CD14-positive monocyte (primary cell): ENCODE results near the gene GPSM1. TPM values are rescaled to one million over a fixed set of nuclear protein-coding genes. Genes with fewer than 3 reads are reported as not detected.

Experiments
- DNase-seq, 3 donors: peaks; one replicate each; pipeline ENCODE4 v3.0.0-alpha.2; 2011 to 2022
- H2AFZ ChIP-seq: 2 replicates; pipeline ENCODE4 v1.6.0; 2012; ENCODE audit warnings: mild to moderate bottlenecking, low read depth, low read length, inconsistent platforms; ENCODE audit not compliant: insufficient read depth, poor library complexity, severe bottlenecking
- H3K27ac ChIP-seq, 2 donors: 1 replicate in 1 of 2; 2 replicates in 1 of 2; pipeline ENCODE4 v1.5.1; 2012 to 2013; ENCODE audit warnings: low read length in 2 of 2, control low read depth in 1 of 2, inconsistent platforms in 1 of 2, low read depth in 1 of 2, mild to moderate bottlenecking in 1 of 2
- H3K27me3 ChIP-seq, 2 donors: one replicate each; pipeline versions ENCODE4 v1.6.0 to v1.6.1; 2011 to 2013; ENCODE audit warnings: low read length in 2 of 2; ENCODE audit not compliant: control insufficient read depth in 2 of 2, insufficient read depth in 2 of 2
- H3K36me3 ChIP-seq, 2 donors: replicated peaks in 1 of 2; 1 replicate in 1 of 2; 2 replicates in 1 of 2; pipeline versions ENCODE4 v1.5.1 to v1.6.1; 2012 to 2013; ENCODE audit warnings: low read length in 2 of 2, control low read depth in 1 of 2, inconsistent platforms in 1 of 2, mild to moderate bottlenecking in 1 of 2; ENCODE audit not compliant: insufficient read depth in 2 of 2, control insufficient read depth in 1 of 2
- H3K4me1 ChIP-seq, 2 donors: 1 replicate in 1 of 2; 2 replicates in 1 of 2; pipeline versions ENCODE4 v1.5.1 to v1.6.1; 2012 to 2013; ENCODE audit warnings: low read length in 2 of 2, control low read depth in 1 of 2, inconsistent platforms in 1 of 2, mild to moderate bottlenecking in 1 of 2, moderate library complexity in 1 of 2; ENCODE audit not compliant: insufficient read depth in 2 of 2, control insufficient read depth in 1 of 2
- H3K4me2 ChIP-seq: replicated peaks from 2 replicates; pipeline ENCODE3; 2012; ENCODE audit warnings: low read length, moderate library complexity, mild to moderate bottlenecking; ENCODE audit not compliant: poor library complexity, severe bottlenecking; ENCODE audit errors: extremely low read depth
- H3K4me3 ChIP-seq, 3 experiments: fragments of 200-600 bp in 1 of 3; sonication (generic) in 1 of 3; replicated peaks in 1 of 3; 1 replicate in 2 of 3; 2 replicates in 1 of 3; pipeline ENCODE4 v1.5.1; 2011 to 2013; ENCODE audit warnings: low read length in 3 of 3, mild to moderate bottlenecking in 3 of 3, control low read depth in 2 of 3, low read depth in 2 of 3, inconsistent platforms in 1 of 3, moderate library complexity in 1 of 3
- H3K79me2 ChIP-seq: 2 replicates; pipeline ENCODE4 v1.6.0; 2012; ENCODE audit warnings: mild to moderate bottlenecking, control low read depth, inconsistent platforms, low read length, moderate library complexity; ENCODE audit not compliant: insufficient read depth
- H3K9ac ChIP-seq: 2 replicates; pipeline ENCODE4 v1.6.0; 2017; ENCODE audit warnings: low read length, mild to moderate bottlenecking; ENCODE audit not compliant: insufficient read depth, poor library complexity, severe bottlenecking
- H3K9me3 ChIP-seq, 2 donors: replicated peaks in 1 of 2; 1 replicate in 1 of 2; 2 replicates in 1 of 2; pipeline versions ENCODE4 v1.5.1 to v1.6.1; 2012 to 2013; ENCODE audit warnings: low read length in 2 of 2, control low read depth in 1 of 2; ENCODE audit not compliant: control insufficient read depth in 1 of 2, insufficient read depth in 1 of 2
- H4K20me1 ChIP-seq: 2 replicates; pipeline ENCODE4 v1.6.0; 2012; ENCODE audit warnings: mild to moderate bottlenecking, low read length, control low read depth, moderate library complexity; ENCODE audit not compliant: insufficient read depth
- H3K27ac Mint-ChIP-seq, 7 donors: one replicate each; pipeline ENCODE4 v1.8.0; 2020; ENCODE audit warnings: mild to moderate bottlenecking in 7 of 7, mixed read lengths in 7 of 7, moderate library complexity in 6 of 7, inconsistent platforms in 2 of 7
- H3K27me3 Mint-ChIP-seq, 3 donors: one replicate each; pipeline ENCODE4 v1.8.0; 2021 to 2022; ENCODE audit warnings: low read depth in 3 of 3, mild to moderate bottlenecking in 3 of 3, mixed read lengths in 3 of 3, moderate library complexity in 3 of 3, inconsistent platforms in 1 of 3
- H3K36me3 Mint-ChIP-seq, 2 donors: one replicate each; pipeline ENCODE4 v1.8.0; 2020; ENCODE audit warnings: mixed read lengths in 2 of 2, inconsistent platforms in 1 of 2, mild to moderate bottlenecking in 1 of 2
- H3K4me1 Mint-ChIP-seq: one replicate; pipeline ENCODE4 v1.8.0; 2020; ENCODE audit warnings: mild to moderate bottlenecking, mixed read lengths
- H3K4me3 Mint-ChIP-seq, 2 donors: one replicate each; pipeline ENCODE4 v1.8.0; 2020; ENCODE audit warnings: mild to moderate bottlenecking in 2 of 2, mixed read lengths in 2 of 2, moderate library complexity in 1 of 2
- H3K9me3 Mint-ChIP-seq, 7 donors: one replicate each; pipeline ENCODE4 v1.8.0; 2020 to 2022; ENCODE audit warnings: mixed read lengths in 7 of 7, mild to moderate bottlenecking in 6 of 7, moderate library complexity in 6 of 7, inconsistent platforms in 2 of 7
- WGBS: methylation state at CpG from one replicate; pipeline ENCODE4 v1.1.5; 2013; ENCODE audit warnings: missing lambda C conversion rate; ENCODE audit not compliant: insufficient coverage; 5-methylcytosine and 5-hydroxymethylcytosine counted together
- intact Hi-C, 2 donors: fragments of 100-400 bp; cut with micrococcal nuclease; formaldehyde crosslinking; loops; one replicate each; pipeline versions ENCODE4 v1.15.0 to v1.15.1; 2023
- polyA plus RNA-seq, 3 donors: library from polyadenylated mRNA; depleted of rRNA in 1 of 3; unstranded in 2 of 3; stranded (reverse) in 1 of 3; fragments of 300-500 nt in 2 of 3; fragments of >200 nt in 1 of 3; fragmentation: Illumina TruSeq in 2 of 3; gene quantifications; 1 replicate in 2 of 3; 2 replicates in 1 of 3; pipeline ENCODE4 v1.2.3, GENCODE V29; 2012 to 2021
- TF ChIP-seq, protein P1 (sequence below): fragments of 200-600 bp; IDR thresholded peaks from one replicate; pipeline ENCODE4 v1.8.0; 2022; ENCODE audit warnings: antibody characterized with exemption, mild to moderate bottlenecking

GPSM1 gene
- polyA plus RNA-seq, 3 donors, result 0.67 to 3.1 (median 0.73) TPM

DNA sequence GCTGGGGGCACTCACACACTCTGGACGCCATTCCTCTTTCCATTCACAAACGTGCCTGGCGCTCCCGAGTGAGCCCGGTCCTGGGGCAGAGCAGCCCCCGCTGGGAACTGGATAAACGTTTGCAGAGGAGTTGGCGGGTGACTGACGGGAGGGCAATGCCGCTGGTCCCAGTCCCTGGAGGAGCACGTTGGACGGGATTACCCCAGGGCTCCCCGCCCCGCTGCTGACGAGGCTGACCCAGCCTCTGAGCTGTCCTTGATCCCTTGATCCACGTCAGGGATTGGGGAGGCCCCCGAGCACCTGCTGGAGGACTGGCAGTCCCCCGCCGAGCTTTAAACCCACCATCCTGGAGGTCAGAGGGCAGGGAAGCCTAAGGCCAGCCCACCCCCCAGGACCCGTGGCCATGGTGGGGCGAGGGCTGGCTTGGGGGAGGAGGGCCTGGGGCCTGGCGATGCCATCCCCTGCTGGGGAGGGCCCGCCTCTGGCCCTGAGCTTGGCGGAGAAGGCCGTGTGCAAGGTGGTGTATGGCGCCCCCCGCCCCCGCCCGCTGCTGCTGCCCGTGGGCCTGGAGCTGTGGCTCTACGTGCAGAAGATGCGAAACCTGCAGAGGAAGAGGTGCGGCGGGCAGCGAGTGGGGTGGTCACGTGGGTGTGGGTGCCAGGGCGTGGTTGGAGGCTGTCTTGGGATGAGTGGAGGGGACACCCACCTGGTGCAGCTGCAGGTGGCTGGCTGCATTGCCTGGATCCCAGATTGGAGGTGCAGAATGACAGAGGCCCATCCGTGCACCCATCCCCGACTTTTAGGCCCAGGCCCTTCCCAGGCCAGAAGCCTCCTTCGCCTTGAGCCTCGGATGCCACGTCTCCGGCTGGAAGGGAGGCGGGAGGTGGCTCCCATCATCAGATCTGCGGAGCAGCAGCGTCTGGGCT, 4.5 kb downstream of the GPSM1 start:
- H3K4me1 ChIP-seq, result peaks cover 16 to 17% of the 10 kb centered on the region in 2 donors
- DNase-seq, result no peak
- Mint-ChIP-seq H3K27ac (peak overlapping the region in 1 of 7 donors; percentile 65), H3K4me1 (peaks cover 10% of the 10 kb centered on the region), H3K9me3 (no peaks in the 10 kb centered on the region), H3K4me3 (no peak overlapping the region), H3K36me3 (no peaks in the 10 kb centered on the region), H3K27me3 (peaks cover 8 to 18% (median 11%) of the 10 kb centered on the region in 3 donors)
- H3K4me2 ChIP-seq, result no peak overlapping the region
- peaks cover 0 to 19% of the 10 kb centered on the region in 2 donors for H3K27me3 ChIP-seq
- 92% methylated on average over 43 of the region's 46 CpGs for WGBS
- no peaks in the 10 kb centered on the region for H3K79me2 ChIP-seq
- H4K20me1 ChIP-seq, result no peaks in the 10 kb centered on the region
- no peak overlapping the region for H3K9ac ChIP-seq
- H3K27ac ChIP-seq, result no peak overlapping the region
- no peaks in the 10 kb centered on the region for H3K9me3 ChIP-seq
- intact Hi-C loops, result no loop called here
- H3K4me3 ChIP-seq, result no peak overlapping the region
- H2AFZ ChIP-seq, result no peak overlapping the region
- TF ChIP-seq, protein P1, sequence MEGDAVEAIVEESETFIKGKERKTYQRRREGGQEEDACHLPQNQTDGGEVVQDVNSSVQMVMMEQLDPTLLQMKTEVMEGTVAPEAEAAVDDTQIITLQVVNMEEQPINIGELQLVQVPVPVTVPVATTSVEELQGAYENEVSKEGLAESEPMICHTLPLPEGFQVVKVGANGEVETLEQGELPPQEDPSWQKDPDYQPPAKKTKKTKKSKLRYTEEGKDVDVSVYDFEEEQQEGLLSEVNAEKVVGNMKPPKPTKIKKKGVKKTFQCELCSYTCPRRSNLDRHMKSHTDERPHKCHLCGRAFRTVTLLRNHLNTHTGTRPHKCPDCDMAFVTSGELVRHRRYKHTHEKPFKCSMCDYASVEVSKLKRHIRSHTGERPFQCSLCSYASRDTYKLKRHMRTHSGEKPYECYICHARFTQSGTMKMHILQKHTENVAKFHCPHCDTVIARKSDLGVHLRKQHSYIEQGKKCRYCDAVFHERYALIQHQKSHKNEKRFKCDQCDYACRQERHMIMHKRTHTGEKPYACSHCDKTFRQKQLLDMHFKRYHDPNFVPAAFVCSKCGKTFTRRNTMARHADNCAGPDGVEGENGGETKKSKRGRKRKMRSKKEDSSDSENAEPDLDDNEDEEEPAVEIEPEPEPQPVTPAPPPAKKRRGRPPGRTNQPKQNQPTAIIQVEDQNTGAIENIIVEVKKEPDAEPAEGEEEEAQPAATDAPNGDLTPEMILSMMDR, result no peak
- H3K36me3 ChIP-seq, result no peaks in the 10 kb centered on the region

- no peak overlapping the region for H2AFZ ChIP-seq
- Mint-ChIP-seq H3K9me3 (no peaks in the 10 kb centered on the region), H3K4me1 (peaks cover 9% of the 10 kb centered on the region), H3K36me3 (no peaks in the 10 kb centered on the region), H3K4me3 (no peak overlapping the region), H3K27ac (no peak overlapping the region), H3K27me3 (peaks cover 7 to 13% (median 10%) of the 10 kb centered on the region in 3 donors)
- no peaks in the 10 kb centered on the region for H3K79me2 ChIP-seq
- no peaks in the 10 kb centered on the region for H3K9me3 ChIP-seq
- intact Hi-C loops, result no loop called here
- H3K27ac ChIP-seq, result no peak overlapping the region
- H3K36me3 ChIP-seq, result no peaks in the 10 kb centered on the region
- TF ChIP-seq, protein P1, result no peak
- H3K4me1 ChIP-seq, result peaks cover 13 to 14% of the 10 kb centered on the region in 2 donors
- H3K4me2 ChIP-seq, result no peak overlapping the region
- H3K4me3 ChIP-seq, result no peak overlapping the region
- DNase-seq, result no peak
- H3K27me3 ChIP-seq, result peaks cover 0 to 15% of the 10 kb centered on the region in 2 donors
- H4K20me1 ChIP-seq, result no peaks in the 10 kb centered on the region
- no peak overlapping the region for H3K9ac ChIP-seq
- WGBS, result 95% methylated on average over 9 of the region's 11 CpGs
Measured at GRCh38 chr9:136332482-136332983, 5.2 kb downstream of the GPSM1 start.
